ENCODE data around the gene GCK.

GCK gene

GRCh38 chr7:44101303-44101965, 87.8 kb downstream of the GCK start:
- Histone ChIP-seq H3K4me2 (ENCODE audit: insufficient read depth, low read length, poor library complexity, severe bottlenecking) (no peak overlapping the region), H3K36me3 (replicated peaks in 1 of 2; ENCODE audit: control insufficient read depth in 2 of 2, insufficient read depth in 2 of 2, low read length in 2 of 2) (no peaks in the 10 kb centered on the region), H2AFZ (ENCODE audit: low read length) (peak overlapping the region; percentile 88), H3K4me3 (ENCODE audit: low read length in 2 of 2) (no peak overlapping the region), H3K9me3 (replicated peaks in 1 of 2; ENCODE audit: control insufficient read depth in 2 of 2, insufficient read depth in 1 of 2, low read depth in 1 of 2, low read length in 2 of 2) (no peaks in the 10 kb centered on the region), H3K18ac (ENCODE audit: low read length) (peak overlapping the region; percentile 27), H3K27me3 (ENCODE audit: control insufficient read depth in 3 of 3, insufficient read depth in 3 of 3, low read depth in 1 of 3, low read length in 3 of 3) (peaks cover 0 to 8% (median 5%) of the 10 kb centered on the region in 3 experiments), H2BK120ac (ENCODE audit: low read depth, low read length) (peak overlapping the region; percentile 39), H2BK15ac (ENCODE audit: low read length) (no peak overlapping the region), H3K4me1 (ENCODE audit: control insufficient read depth in 2 of 2, insufficient read depth in 1 of 2, low read depth in 1 of 2, low read length in 2 of 2) (peaks cover 8 to 14% of the 10 kb centered on the region in 2 donors), H4K8ac (ENCODE audit: low read depth, low read length) (no peak overlapping the region), H3K27ac (replicated peaks; ENCODE audit: low read length) (no peak overlapping the region), H3K9ac (ENCODE audit: low read depth, low read length, poor library complexity) (peak overlapping the region; percentile 30), H2BK5ac (ENCODE audit: low read length) (peak overlapping the region; percentile 69), H2BK12ac (ENCODE audit: low read length) (no peak overlapping the region), H3K4ac (ENCODE audit: low read length) (no peak overlapping the region), H3K79me1 (ENCODE audit: low read depth, low read length) (no peaks in the 10 kb centered on the region), H3K14ac (ENCODE audit: low read length) (no peak overlapping the region), H3K23ac (ENCODE audit: low read depth, low read length, poor library complexity) (peak overlapping the region; percentile 27), H4K91ac (ENCODE audit: low read depth, low read length, poor library complexity) (no peak overlapping the region), H2AK5ac (ENCODE audit: low read depth, low read length) (peak overlapping the region; percentile 60)
- WGBS, 2 donors (ENCODE audit: extremely low coverage in 2 of 2, insufficient read length in 2 of 2, insufficient replicate concordance in 1 of 2) = no CpG with 5 or more reads among the region's 3 CpGs
- no peak for DNase-seq (ENCODE audit: low spot score)

- H3K27ac ChIP-seq (replicated peaks; ENCODE audit: low read length) = no peak overlapping the region
- H3K79me1 ChIP-seq (ENCODE audit: low read depth, low read length) = no peaks in the 10 kb centered on the region
- H3K4ac ChIP-seq (ENCODE audit: low read length) = no peak overlapping the region
- H3K27me3 ChIP-seq (ENCODE audit: control insufficient read depth in 3 of 3, insufficient read depth in 3 of 3, low read depth in 1 of 3, low read length in 3 of 3) = peaks cover 0 to 8% (median 5%) of the 10 kb centered on the region in 3 experiments
- H2AK5ac ChIP-seq (ENCODE audit: low read depth, low read length) = peak overlapping the region; percentile 60
- no peaks in the 10 kb centered on the region for H3K36me3 ChIP-seq (replicated peaks in 1 of 2; ENCODE audit: control insufficient read depth in 2 of 2, insufficient read depth in 2 of 2, low read length in 2 of 2)
- no peak overlapping the region for H3K4me3 ChIP-seq (ENCODE audit: low read length in 2 of 2)
- peak overlapping the region; percentile 39 for H2BK120ac ChIP-seq (ENCODE audit: low read depth, low read length)
- no peak overlapping the region for H3K4me2 ChIP-seq (ENCODE audit: insufficient read depth, low read length, poor library complexity, severe bottlenecking)
- no peak overlapping the region for H2BK15ac ChIP-seq (ENCODE audit: low read length)
- no peak overlapping the region for H4K91ac ChIP-seq (ENCODE audit: low read depth, low read length, poor library complexity)
- peak overlapping the region; percentile 30 for H3K9ac ChIP-seq (ENCODE audit: low read depth, low read length, poor library complexity)
- peak overlapping the region; percentile 27 for H3K23ac ChIP-seq (ENCODE audit: low read depth, low read length, poor library complexity)
- H4K8ac ChIP-seq (ENCODE audit: low read depth, low read length) = peak overlapping the region; percentile 76
- H3K18ac ChIP-seq (ENCODE audit: low read length) = peak overlapping the region; percentile 41
- no peaks in the 10 kb centered on the region for H3K9me3 ChIP-seq (replicated peaks in 1 of 2; ENCODE audit: control insufficient read depth in 2 of 2, insufficient read depth in 1 of 2, low read depth in 1 of 2, low read length in 2 of 2)
- no peak for DNase-seq (ENCODE audit: low spot score)
- no peak overlapping the region for H2BK12ac ChIP-seq (ENCODE audit: low read length)
- H3K4me1 ChIP-seq (ENCODE audit: control insufficient read depth in 2 of 2, insufficient read depth in 1 of 2, low read depth in 1 of 2, low read length in 2 of 2) = peaks cover 8 to 14% of the 10 kb centered on the region in 2 donors
- H3K14ac ChIP-seq (ENCODE audit: low read length) = no peak overlapping the region
- peak overlapping the region; percentile 88 for H2AFZ ChIP-seq (ENCODE audit: low read length)
- H2BK5ac ChIP-seq (ENCODE audit: low read length) = peak overlapping the region; percentile 69
- WGBS, 2 donors (ENCODE audit: extremely low coverage in 2 of 2, insufficient read length in 2 of 2, insufficient replicate concordance in 1 of 2) = no CpG with 5 or more reads among the region's 10 CpGs
Measured at GRCh38 chr7:44100458-44101302, 88.6 kb downstream of the GCK start.

- Histone ChIP-seq H2AK5ac (ENCODE audit: low read depth, low read length) (no peak overlapping the region), H3K9ac (ENCODE audit: low read depth, low read length, poor library complexity) (no peak overlapping the region), H3K79me1 (ENCODE audit: low read depth, low read length) (no peaks in the 10 kb centered on the region), H3K27ac (replicated peaks; ENCODE audit: low read length) (no peak overlapping the region), H3K36me3 (replicated peaks in 1 of 2; ENCODE audit: control insufficient read depth in 2 of 2, insufficient read depth in 2 of 2, low read length in 2 of 2) (no peaks in the 10 kb centered on the region), H2BK12ac (ENCODE audit: low read length) (no peak overlapping the region), H2BK120ac (ENCODE audit: low read depth, low read length) (no peak overlapping the region), H3K27me3 (ENCODE audit: control insufficient read depth in 3 of 3, insufficient read depth in 3 of 3, low read depth in 1 of 3, low read length in 3 of 3) (peaks cover 0 to 8% (median 5%) of the 10 kb centered on the region in 3 experiments), H3K4me1 (ENCODE audit: control insufficient read depth in 2 of 2, insufficient read depth in 1 of 2, low read depth in 1 of 2, low read length in 2 of 2) (peaks cover 3 to 8% of the 10 kb centered on the region in 2 donors), H3K23ac (ENCODE audit: low read depth, low read length, poor library complexity) (no peak overlapping the region), H3K4me3 (ENCODE audit: low read length in 2 of 2) (no peak overlapping the region), H2BK15ac (ENCODE audit: low read length) (no peak overlapping the region), H2BK5ac (ENCODE audit: low read length) (no peak overlapping the region), H3K14ac (ENCODE audit: low read length) (no peak overlapping the region), H4K8ac (ENCODE audit: low read depth, low read length) (no peak overlapping the region), H3K4ac (ENCODE audit: low read length) (no peak overlapping the region), H3K9me3 (replicated peaks in 1 of 2; ENCODE audit: control insufficient read depth in 2 of 2, insufficient read depth in 1 of 2, low read depth in 1 of 2, low read length in 2 of 2) (no peaks in the 10 kb centered on the region), H2AFZ (ENCODE audit: low read length) (peak overlapping the region; percentile 88), H3K18ac (ENCODE audit: low read length) (no peak overlapping the region), H4K91ac (ENCODE audit: low read depth, low read length, poor library complexity) (no peak overlapping the region), H3K4me2 (ENCODE audit: insufficient read depth, low read length, poor library complexity, severe bottlenecking) (no peak overlapping the region)
- WGBS, 2 donors (ENCODE audit: extremely low coverage in 2 of 2, insufficient read length in 2 of 2, insufficient replicate concordance in 1 of 2) = no CpG with 5 or more reads among the region's 4 CpGs
- DNase-seq (ENCODE audit: low spot score) = no peak
Measured at GRCh38 chr7:44099669-44100068, 89.6 kb downstream of the GCK start.

Data from neuronal stem cell (in vitro differentiated cells).